HepG2 (cell line): ENCODE measurements around the gene CHKA. TPM values are rescaled to one million over a fixed set of nuclear protein-coding genes. Genes with fewer than 3 reads are reported as not detected.

Experiments used
- AHDC1 ChIP-seq: sonication (generic); formaldehyde crosslinking; IDR thresholded peaks from 2 replicates; pipeline ENCODE4 v1.5.1; 2020; ENCODE audit warnings: mild to moderate bottlenecking, missing genetic modification reagents, borderline replicate concordance
- BHLHE40 ChIP-seq: IDR thresholded peaks from 2 replicates; pipeline ENCODE4 v1.6.1; 2011; ENCODE audit warnings: low read length, improper control_type of control experiment
- KDM2A ChIP-seq: sonication (generic); formaldehyde crosslinking; IDR thresholded peaks from 2 replicates; pipeline ENCODE4 v1.4.0; 2020; ENCODE audit warnings: low read depth, missing genetic modification reagents, borderline replicate concordance
- PAWR ChIP-seq: sonication (generic); formaldehyde crosslinking; IDR thresholded peaks from 2 replicates; pipeline ENCODE4 v1.4.0; 2020; ENCODE audit warnings: missing genetic modification reagents, mild to moderate bottlenecking, borderline replicate concordance
- THAP9 ChIP-seq: sonication (generic); formaldehyde crosslinking; IDR thresholded peaks from 2 replicates; pipeline ENCODE4; 2020; ENCODE audit warnings: missing genetic modification reagents, mild to moderate bottlenecking, borderline replicate concordance
- TIGD3 ChIP-seq: sonication (generic); formaldehyde crosslinking; IDR thresholded peaks from 2 replicates; pipeline ENCODE4 v1.5.1; 2020; ENCODE audit warnings: mild to moderate bottlenecking, missing genetic modification reagents, borderline replicate concordance
- U2AF2 ChIP-seq: fragments of 200-400 bp; formaldehyde crosslinking; IDR thresholded peaks from 2 replicates; pipeline ENCODE4 v1.6.1; 2017; ENCODE audit warnings: low read depth, mild to moderate bottlenecking, low read length
- ZNF282 ChIP-seq: fragments of 450-650 bp; IDR thresholded peaks from 2 replicates; pipeline ENCODE4 v1.6.1; 2018; ENCODE audit not compliant: partially characterized antibody
- ZNF362 ChIP-seq: sonication (generic); formaldehyde crosslinking; IDR thresholded peaks from 2 replicates; pipeline ENCODE4 v1.4.0; 2020; ENCODE audit warnings: missing genetic modification reagents, mild to moderate bottlenecking, borderline replicate concordance
- ZNF572 ChIP-seq: sonication (generic); formaldehyde crosslinking; IDR thresholded peaks from 2 replicates; pipeline ENCODE4 v1.5.1; 2020; ENCODE audit warnings: mild to moderate bottlenecking, missing genetic modification reagents
- ZNF614 ChIP-seq: IDR thresholded peaks from 2 replicates; pipeline ENCODE4 v1.6.1; 2018; ENCODE audit warnings: missing biosample characterization, missing genetic modification reagents, inconsistent platforms, borderline replicate concordance
- ZNF75D ChIP-seq: sonication (generic); formaldehyde crosslinking; IDR thresholded peaks from 2 replicates; pipeline ENCODE4 v1.8.1; 2023; ENCODE audit warnings: missing genetic modification reagents, mild to moderate bottlenecking, borderline replicate concordance
- ZNF776 ChIP-seq: sonication (generic); formaldehyde crosslinking; IDR thresholded peaks from 2 replicates; pipeline ENCODE4 v1.4.0; 2020; ENCODE audit warnings: mild to moderate bottlenecking, missing genetic modification reagents
- polyA plus RNA-seq, 8 experiments: library from polyadenylated mRNA; depleted of rRNA in 3 of 8; stranded (reverse) in 7 of 8; unstranded in 1 of 8; fragments of >200 nt; fragmentation: Illumina TruSeq in 4 of 8; extraction: Trizol in 4 of 8; gene quantifications; 2 replicates each; pipeline versions ENCODE4 v1.2.1 to v1.2.3, GENCODE V29; 2011 to 2016; ENCODE audit warnings: low read depth in 4 of 8, missing spikeins in 1 of 8, mixed read lengths in 1 of 8; ENCODE audit not compliant: insufficient read depth in 1 of 8
- total RNA-seq, 5 experiments: library from RNA; depleted of rRNA; stranded (reverse); fragments of >200 nt; fragmentation: Illumina TruSeq; extraction: Trizol; gene quantifications; 2 replicates each; pipeline ENCODE4 v1.2.3, GENCODE V29; 2016; ENCODE audit warnings: low read depth in 1 of 5
- TF ChIP-seq, protein P1 (sequence below): sonication (generic); formaldehyde crosslinking; IDR thresholded peaks from 2 replicates; pipeline ENCODE4 v1.4.0; 2020; ENCODE audit warnings: missing genetic modification reagents

Gene CHKA
- total and polyA plus RNA-seq, 2 of the 13 experiments (the other 11 are each of a cell fraction or from before 2014, with no cell fraction given): 71.6 to 92.7 TPM

- TF ChIP-seq AHDC1 (CRISPR knock-in tag) (peak; percentile 84; the same call in 1 of the 2 replicates), KDM2A (CRISPR knock-in tag) (peak; percentile 83; the same call in 1 of the 2 replicates), ZNF362 (CRISPR knock-in tag) (peak; percentile 64; the same call in 1 of the 2 replicates), PAWR (0 out of 2 replicates have a peak, but pooled peaks have one; percentile 84), U2AF2 (no peak), ZNF776 (CRISPR knock-in tag) (peak; percentile 90), ZNF282 (no peak), TIGD3 (CRISPR knock-in tag) (no peak), ZNF614 (CRISPR knock-in tag) (peak; percentile 88; the same call in 1 of the 2 replicates), BHLHE40 (peak; percentile 54; the same call in 1 of the 2 replicates), ZNF572 (peak; percentile 17; the same call in 1 of the 2 replicates), THAP9 (peak; percentile 67; the same call in 1 of the 2 replicates), ZNF75D (no peak)
- TF ChIP-seq, protein P1, sequence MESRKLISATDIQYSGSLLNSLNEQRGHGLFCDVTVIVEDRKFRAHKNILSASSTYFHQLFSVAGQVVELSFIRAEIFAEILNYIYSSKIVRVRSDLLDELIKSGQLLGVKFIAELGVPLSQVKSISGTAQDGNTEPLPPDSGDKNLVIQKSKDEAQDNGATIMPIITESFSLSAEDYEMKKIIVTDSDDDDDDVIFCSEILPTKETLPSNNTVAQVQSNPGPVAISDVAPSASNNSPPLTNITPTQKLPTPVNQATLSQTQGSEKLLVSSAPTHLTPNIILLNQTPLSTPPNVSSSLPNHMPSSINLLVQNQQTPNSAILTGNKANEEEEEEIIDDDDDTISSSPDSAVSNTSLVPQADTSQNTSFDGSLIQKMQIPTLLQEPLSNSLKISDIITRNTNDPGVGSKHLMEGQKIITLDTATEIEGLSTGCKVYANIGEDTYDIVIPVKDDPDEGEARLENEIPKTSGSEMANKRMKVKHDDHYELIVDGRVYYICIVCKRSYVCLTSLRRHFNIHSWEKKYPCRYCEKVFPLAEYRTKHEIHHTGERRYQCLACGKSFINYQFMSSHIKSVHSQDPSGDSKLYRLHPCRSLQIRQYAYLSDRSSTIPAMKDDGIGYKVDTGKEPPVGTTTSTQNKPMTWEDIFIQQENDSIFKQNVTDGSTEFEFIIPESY (CRISPR knock-in tag): peak; percentile 60; the same call in 1 of the 2 replicates
Measured at GRCh38 chr11:68038226-68038717, 82.9 kb downstream of the CHKA start (continued).
